Gastrocnemius medialis (tissue), 4 donors: Measurements from ENCODE around the gene ZNF737. TPM values are rescaled to one million over a fixed set of nuclear protein-coding genes. Genes with fewer than 3 reads are reported as not detected.
"Not testable (repeated sequence)": the region's sequence is repeated elsewhere in the genome, so short reads cannot be mapped to it uniquely, and the experiment has no call there.

ENCODE experiments used
- ATAC-seq, 2 donors: fragments of 150-250 bp; one replicate each; pipeline ENCODE4 v1.9.1; 2016
- DNase-seq, 2 donors: peaks; one replicate each; pipeline ENCODE4 v3.0.0-alpha.2; 2019
- H3K27ac ChIP-seq, 4 donors: fragments of 200-600 bp; sonication (generic); 1 replicate in 1 of 4; 2 replicates in 3 of 4; pipeline ENCODE4 v1.5.1; 2016 to 2018; ENCODE audit warnings: mild to moderate bottlenecking in 2 of 4, moderate library complexity in 1 of 4
- H3K27me3 ChIP-seq, 3 donors: fragments of 200-600 bp; sonication (generic) in 2 of 3; 1 replicate in 1 of 3; 2 replicates in 2 of 3; pipeline versions ENCODE4 v1.5.1 to v1.6.0; 2016 to 2019; ENCODE audit warnings: mild to moderate bottlenecking in 1 of 3, moderate library complexity in 1 of 3
- H3K36me3 ChIP-seq, 2 donors: fragments of 200-600 bp; sonication (generic) in 1 of 2; one replicate each; pipeline ENCODE4 v1.5.1; 2017 to 2018
- H3K4me1 ChIP-seq, 2 donors: fragments of 200-600 bp; sonication (generic) in 1 of 2; one replicate each; pipeline ENCODE4 v1.5.1; 2016 to 2017; ENCODE audit warnings: mild to moderate bottlenecking in 2 of 2
- H3K4me3 ChIP-seq, 4 donors: fragments of 200-600 bp; sonication (generic) in 3 of 4; 1 replicate in 1 of 4; 2 replicates in 3 of 4; pipeline ENCODE4 v1.5.1; 2016 to 2019; ENCODE audit warnings: mild to moderate bottlenecking in 2 of 4
- H3K9me3 ChIP-seq, 3 donors: fragments of 200-600 bp; sonication (generic) in 2 of 3; 1 replicate in 1 of 3; 2 replicates in 2 of 3; pipeline ENCODE4 v1.5.1; 2016 to 2019
- CTCF ChIP-seq, 5 experiments: fragments of 450-650 bp in 3 of 5; fragments of 200-600 bp in 2 of 5; sonication (generic) in 2 of 5; IDR thresholded peaks in 4 of 5; conservative IDR thresholded peaks in 1 of 5; 1 replicate in 4 of 5; 2 replicates in 1 of 5; pipeline ENCODE4 v1.5.1; 2016 to 2019; ENCODE audit warnings: antibody characterized with exemption in 5 of 5, mild to moderate bottlenecking in 3 of 5, moderate library complexity in 3 of 5
- POLR2A ChIP-seq, 2 donors: fragments of 450-650 bp; IDR thresholded peaks; one replicate each; pipeline ENCODE4 v1.6.1; 2017; ENCODE audit warnings: antibody characterized with exemption in 2 of 2, mild to moderate bottlenecking in 2 of 2, moderate library complexity in 2 of 2
- in situ Hi-C, 4 donors: fragments of 200-750 bp; cut with MboI; loops; one replicate each; pipeline versions ENCODE4 v1.15.0 to v1.8.0; 2017; ENCODE audit warnings: low sequenced_read_pairs in 4 of 4
- intact Hi-C: fragments of 100-400 bp; cut with DNase I; formaldehyde crosslinking; loops from one replicate; pipeline ENCODE4 v1.15.1; 2023; ENCODE audit warnings: low total_unique reads
- total RNA-seq, 4 donors: library from RNA; depleted of rRNA; stranded (reverse); fragments of >200 nt; gene quantifications; one replicate each; pipeline versions ENCODE4 v1.1.0 to v1.2.3, GENCODE V29; 2016

Gene ZNF737
- 1 to 10 TPM in 3 of 4 donors, under 1 TPM in 1; 0.95 to 5.4 (median 2.2) TPM for total RNA-seq

- ATAC-seq, result peak; percentile 97 to 98
- TF ChIP-seq POLR2A (IDR thresholded peaks at IDR 0.05) (peak; percentile 25 to 39), CTCF (IDR thresholded peaks at IDR 0.05 in 4 of 5, conservative IDR thresholded peaks at IDR 0.05 in 1 of 5) (peak in 3 of 5 experiments; percentile 10 to 57 (median 28))
- in situ Hi-C loops, result no loop called here
These were observed at the start of gene ZNF737 for GRCh38 chr19:20565321-20566018. ZNF737 (minus strand) TSS chr19:20565781; CDS start chr19:20565640, 141 bp downstream.

GRCh38 chr19:20614971-20615370, 49.4 kb upstream of the ZNF737 start:
- H3K27ac ChIP-seq, H3K36me3 ChIP-seq, ATAC-seq, in situ Hi-C loops, H3K27me3 ChIP-seq, DNase-seq, intact Hi-C loops, H3K4me1 ChIP-seq, H3K9me3 ChIP-seq, H3K4me3 ChIP-seq: not testable (repeated sequence)

More at GRCh38 chr19:20565321-20566018, at the start of gene ZNF737:
- intact Hi-C loops, result loop anchor here (1.0 to 2.0 kb wide), 2 partner anchors 96 to 211 kb away; partner anchors contain the start of genes ZNF626 and ZNF66
- peaks cover 0 to 7% of the 10 kb centered on the region in 2 donors for H3K36me3 ChIP-seq
- H3K27ac ChIP-seq, result peak within 1 kb of the TSS; percentile 73 to 86 (median 79)
- H3K4me1 ChIP-seq, result no peaks in the 10 kb centered on the region
- H3K4me3 ChIP-seq, result peak within 1 kb of the TSS; percentile 60 to 81 (median 80)
- peak; percentile 79 to 88 for DNase-seq
- no peaks in the 10 kb centered on the region for H3K9me3 ChIP-seq
- H3K27me3 ChIP-seq, result no peaks in the 10 kb centered on the region

- DNase-seq (no peak), ATAC-seq (no peak)
- intact Hi-C loops, result no loop called here
- Histone ChIP-seq H3K4me3 (peak overlapping the region in 1 of 4 donors; percentile 11), H3K27ac (no peak overlapping the region), H3K36me3 (no peaks in the 10 kb centered on the region), H3K27me3 (no peaks in the 10 kb centered on the region), H3K9me3 (no peaks in the 10 kb centered on the region), H3K4me1 (no peaks in the 10 kb centered on the region)
- TF ChIP-seq POLR2A (IDR thresholded peaks at IDR 0.05), result no peak
- TF ChIP-seq CTCF (IDR thresholded peaks at IDR 0.05 in 4 of 5, conservative IDR thresholded peaks at IDR 0.05 in 1 of 5), result no peak
- in situ Hi-C loops, result no loop called here
These were observed 47.2 kb upstream of the ZNF737 start for GRCh38 chr19:20612711-20613316.

- no peak overlapping the region for H3K27ac ChIP-seq
- no peaks in the 10 kb centered on the region for H3K4me1 ChIP-seq
- DNase-seq (no peak), ATAC-seq (no peak)
- no peaks in the 10 kb centered on the region for H3K36me3 ChIP-seq
- no peak overlapping the region for H3K4me3 ChIP-seq
- no peaks in the 10 kb centered on the region for H3K9me3 ChIP-seq
- TF ChIP-seq CTCF (IDR thresholded peaks at IDR 0.05 in 4 of 5, conservative IDR thresholded peaks at IDR 0.05 in 1 of 5) (no peak), POLR2A (IDR thresholded peaks at IDR 0.05) (no peak)
- intact Hi-C loops (no loop called here), in situ Hi-C loops (no loop called here)
- no peaks in the 10 kb centered on the region for H3K27me3 ChIP-seq
These were observed 46.3 kb upstream of the ZNF737 start for GRCh38 chr19:20611866-20612265.

GRCh38 chr19:20607943-20608342, 42.4 kb upstream of the ZNF737 start:
- Histone ChIP-seq H3K36me3 (no peaks in the 10 kb centered on the region), H3K4me1 (no peaks in the 10 kb centered on the region), H3K27me3 (no peaks in the 10 kb centered on the region), H3K4me3 (no peak overlapping the region), H3K27ac (no peak overlapping the region), H3K9me3 (no peaks in the 10 kb centered on the region)
- no peak for DNase-seq
- ATAC-seq, result no peak
- TF ChIP-seq POLR2A (IDR thresholded peaks at IDR 0.05) (no peak), CTCF (IDR thresholded peaks at IDR 0.05 in 4 of 5, conservative IDR thresholded peaks at IDR 0.05 in 1 of 5) (no peak)
- intact Hi-C loops (no loop called here), in situ Hi-C loops (no loop called here)
